SK-N-SH (cell line): ENCODE measurements around the gene GPR32.
"Not testable (repeated sequence)": the region's sequence is repeated elsewhere in the genome, so short reads cannot be mapped to it uniquely, and the experiment has no call there.

Experiments used
- FOXJ3 ChIP-seq: sonication (generic); formaldehyde crosslinking; IDR thresholded peaks from 2 replicates; pipeline ENCODE4 v1.5.1; 2020; ENCODE audit warnings: mild to moderate bottlenecking, missing genetic modification reagents
- MAX ChIP-seq: IDR thresholded peaks from 2 replicates; pipeline ENCODE4 v1.4.0; 2012; ENCODE audit warnings: low read depth
- POLR2AphosphoS5 ChIP-seq: IDR thresholded peaks from 2 replicates; pipeline ENCODE4 v1.6.1; 2012; ENCODE audit warnings: low read depth, low read length
- YY1 ChIP-seq: IDR thresholded peaks from 2 replicates; pipeline ENCODE4 v1.4.0; 2012; ENCODE audit warnings: low read depth, mild to moderate bottlenecking
- TF ChIP-seq, protein P1 (sequence below): fragments of 200-600 bp; sonication (generic); IDR thresholded peaks from 2 replicates; pipeline ENCODE4 v1.6.1; 2017; ENCODE audit warnings: antibody characterized with exemption, mild to moderate bottlenecking, moderate library complexity

DNA sequence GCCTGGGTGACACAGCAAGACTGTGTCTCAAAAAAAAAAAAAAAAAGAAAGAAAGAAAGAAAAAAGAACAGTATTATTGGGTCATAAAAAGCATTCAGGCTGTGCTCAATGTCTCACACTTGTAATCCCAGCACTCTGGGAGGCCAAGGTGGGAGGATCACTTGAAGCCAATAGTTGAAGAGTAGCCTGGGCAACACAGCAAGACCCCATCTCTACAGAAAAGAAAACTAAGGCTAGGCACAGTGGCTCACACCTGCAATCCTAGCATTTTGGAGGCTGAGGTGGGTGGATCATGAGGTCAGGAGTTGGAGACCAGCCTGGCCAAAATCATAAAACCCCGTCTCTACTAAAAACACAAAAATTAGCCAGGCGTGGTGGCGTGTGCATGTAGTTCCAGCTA is 12.6 kb upstream of the GPR32 start:
- TF ChIP-seq, protein P1, sequence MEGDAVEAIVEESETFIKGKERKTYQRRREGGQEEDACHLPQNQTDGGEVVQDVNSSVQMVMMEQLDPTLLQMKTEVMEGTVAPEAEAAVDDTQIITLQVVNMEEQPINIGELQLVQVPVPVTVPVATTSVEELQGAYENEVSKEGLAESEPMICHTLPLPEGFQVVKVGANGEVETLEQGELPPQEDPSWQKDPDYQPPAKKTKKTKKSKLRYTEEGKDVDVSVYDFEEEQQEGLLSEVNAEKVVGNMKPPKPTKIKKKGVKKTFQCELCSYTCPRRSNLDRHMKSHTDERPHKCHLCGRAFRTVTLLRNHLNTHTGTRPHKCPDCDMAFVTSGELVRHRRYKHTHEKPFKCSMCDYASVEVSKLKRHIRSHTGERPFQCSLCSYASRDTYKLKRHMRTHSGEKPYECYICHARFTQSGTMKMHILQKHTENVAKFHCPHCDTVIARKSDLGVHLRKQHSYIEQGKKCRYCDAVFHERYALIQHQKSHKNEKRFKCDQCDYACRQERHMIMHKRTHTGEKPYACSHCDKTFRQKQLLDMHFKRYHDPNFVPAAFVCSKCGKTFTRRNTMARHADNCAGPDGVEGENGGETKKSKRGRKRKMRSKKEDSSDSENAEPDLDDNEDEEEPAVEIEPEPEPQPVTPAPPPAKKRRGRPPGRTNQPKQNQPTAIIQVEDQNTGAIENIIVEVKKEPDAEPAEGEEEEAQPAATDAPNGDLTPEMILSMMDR: not testable (repeated sequence)
- TF ChIP-seq POLR2AphosphoS5; FOXJ3 (CRISPR knock-in tag); YY1; MAX: not testable (repeated sequence)
